Measurements from ENCODE around the gene BCO2. TPM values are rescaled to one million over a fixed set of nuclear protein-coding genes. Genes with fewer than 3 reads are reported as not detected.

BCO2 gene
- total and polyA plus RNA-seq, 2 experiments from 2014 or later = 23.9 to 39.1 TPM

GRCh38 chr11:112225753-112226061, 50.4 kb downstream of the BCO2 start:
- WGBS (ENCODE audit: low lambda C conversion rate, missing lambda C conversion rate) = 32% methylated on average over 7 of the region's 8 CpGs
- H3K9me3 ChIP-seq (ENCODE audit: low read depth) = no peaks in the 10 kb centered on the region
- peaks cover 6% of the 10 kb centered on the region for H3K4me1 ChIP-seq (ENCODE audit: insufficient read depth)

GRCh38 chr11:112226062-112226830, 50.9 kb downstream of the BCO2 start, which contains the start of gene PTS:
PTS (plus strand) TSS chr11:112226428; CDS start chr11:112226444, 16 bp downstream.
- H4K20me1 ChIP-seq (ENCODE audit: insufficient read depth, poor library complexity, severe bottlenecking) = no peaks in the 10 kb centered on the region
- H3K27ac ChIP-seq = peak within 1 kb of the TSS; percentile 96
- H3K79me2 ChIP-seq = peaks cover 35% of the 10 kb centered on the region
- peaks cover 4% of the 10 kb centered on the region for H3K4me1 ChIP-seq (ENCODE audit: insufficient read depth)
- peak within 1 kb of the TSS; percentile 63 for H3K4me3 ChIP-seq
- peak; percentile 96 for DNase-seq (ENCODE audit: low spot score)
- TF ChIP-seq CTCF (IDR thresholded peaks at IDR 0.05; ENCODE audit: poor library complexity) (peak; percentile 5), EZH2phosphoT487 (IDR thresholded peaks at IDR 0.05; ENCODE audit: low read depth, severe bottlenecking, unreplicated experiment) (no peak), EZH2 (IDR thresholded peaks at IDR 0.05; ENCODE audit: borderline replicate concordance) (no peak)
- peak within 1 kb of the TSS; percentile 75 for H2AFZ ChIP-seq
- WGBS (ENCODE audit: low lambda C conversion rate, missing lambda C conversion rate) = under 1% methylated on average over 37 of the region's 70 CpGs
- no peaks in the 10 kb centered on the region for H3K9me2 ChIP-seq (replicated peaks; ENCODE audit: insufficient read depth)
- no peaks in the 10 kb centered on the region for H3K36me3 ChIP-seq (replicated peaks; ENCODE audit: insufficient read depth, low read depth)
- H3K4me2 ChIP-seq = peak within 1 kb of the TSS; percentile 78
- H3K27me3 ChIP-seq = no peaks in the 10 kb centered on the region
- no peaks in the 10 kb centered on the region for H3K9me3 ChIP-seq (ENCODE audit: low read depth)

More at GRCh38 chr11:112225753-112226061, 50.4 kb downstream of the BCO2 start:
- peaks cover 31% of the 10 kb centered on the region for H3K79me2 ChIP-seq
- H3K9me2 ChIP-seq (replicated peaks; ENCODE audit: insufficient read depth) = no peaks in the 10 kb centered on the region
- H2AFZ ChIP-seq = peak overlapping the region; percentile 75
- TF ChIP-seq EZH2phosphoT487 (IDR thresholded peaks at IDR 0.05; ENCODE audit: low read depth, severe bottlenecking, unreplicated experiment) (no peak), EZH2 (IDR thresholded peaks at IDR 0.05; ENCODE audit: borderline replicate concordance) (no peak), CTCF (IDR thresholded peaks at IDR 0.05; ENCODE audit: poor library complexity) (no peak)
- H3K27me3 ChIP-seq = no peaks in the 10 kb centered on the region
- peak overlapping the region; percentile 78 for H3K4me2 ChIP-seq
- peak overlapping the region; percentile 96 for H3K27ac ChIP-seq
- no peaks in the 10 kb centered on the region for H4K20me1 ChIP-seq (ENCODE audit: insufficient read depth, poor library complexity, severe bottlenecking)
- peak overlapping the region; percentile 63 for H3K4me3 ChIP-seq
- DNase-seq (ENCODE audit: low spot score) = peak; percentile 78
- H3K36me3 ChIP-seq (replicated peaks; ENCODE audit: insufficient read depth, low read depth) = no peaks in the 10 kb centered on the region

- H3K27ac ChIP-seq = peak overlapping the region; percentile 96
- no peaks in the 10 kb centered on the region for H3K27me3 ChIP-seq
- TF ChIP-seq EZH2 (IDR thresholded peaks at IDR 0.05; ENCODE audit: borderline replicate concordance) (no peak), CTCF (IDR thresholded peaks at IDR 0.05; ENCODE audit: poor library complexity) (no peak), EZH2phosphoT487 (IDR thresholded peaks at IDR 0.05; ENCODE audit: low read depth, severe bottlenecking, unreplicated experiment) (no peak)
- peak overlapping the region; percentile 78 for H3K4me2 ChIP-seq
- peak overlapping the region; percentile 75 for H2AFZ ChIP-seq
- peak; percentile 28 for DNase-seq (ENCODE audit: low spot score)
- H3K36me3 ChIP-seq (replicated peaks; ENCODE audit: insufficient read depth, low read depth) = no peaks in the 10 kb centered on the region
- 5% methylated on average over 16 of the region's 16 CpGs for WGBS (ENCODE audit: low lambda C conversion rate, missing lambda C conversion rate)
- peaks cover 37% of the 10 kb centered on the region for H3K79me2 ChIP-seq
- H3K4me1 ChIP-seq (ENCODE audit: insufficient read depth) = no peaks in the 10 kb centered on the region
- no peaks in the 10 kb centered on the region for H4K20me1 ChIP-seq (ENCODE audit: insufficient read depth, poor library complexity, severe bottlenecking)
- no peaks in the 10 kb centered on the region for H3K9me2 ChIP-seq (replicated peaks; ENCODE audit: insufficient read depth)
- H3K9me3 ChIP-seq (ENCODE audit: low read depth) = no peaks in the 10 kb centered on the region
- H3K4me3 ChIP-seq = peak overlapping the region; percentile 63
These were observed 51.6 kb downstream of the BCO2 start for GRCh38 chr11:112226831-112227401.
